ENCODE data around the gene HOXA5.
A peak's percentile ranks its signal among the peaks of the same experiment; 100 is the strongest.

Gene HOXA5

GRCh38 chr7:27148031-27148755 lies 4.7 kb upstream of the HOXA5 start:
- no peak for DNase-seq (ENCODE audit: low read depth)

DNA sequence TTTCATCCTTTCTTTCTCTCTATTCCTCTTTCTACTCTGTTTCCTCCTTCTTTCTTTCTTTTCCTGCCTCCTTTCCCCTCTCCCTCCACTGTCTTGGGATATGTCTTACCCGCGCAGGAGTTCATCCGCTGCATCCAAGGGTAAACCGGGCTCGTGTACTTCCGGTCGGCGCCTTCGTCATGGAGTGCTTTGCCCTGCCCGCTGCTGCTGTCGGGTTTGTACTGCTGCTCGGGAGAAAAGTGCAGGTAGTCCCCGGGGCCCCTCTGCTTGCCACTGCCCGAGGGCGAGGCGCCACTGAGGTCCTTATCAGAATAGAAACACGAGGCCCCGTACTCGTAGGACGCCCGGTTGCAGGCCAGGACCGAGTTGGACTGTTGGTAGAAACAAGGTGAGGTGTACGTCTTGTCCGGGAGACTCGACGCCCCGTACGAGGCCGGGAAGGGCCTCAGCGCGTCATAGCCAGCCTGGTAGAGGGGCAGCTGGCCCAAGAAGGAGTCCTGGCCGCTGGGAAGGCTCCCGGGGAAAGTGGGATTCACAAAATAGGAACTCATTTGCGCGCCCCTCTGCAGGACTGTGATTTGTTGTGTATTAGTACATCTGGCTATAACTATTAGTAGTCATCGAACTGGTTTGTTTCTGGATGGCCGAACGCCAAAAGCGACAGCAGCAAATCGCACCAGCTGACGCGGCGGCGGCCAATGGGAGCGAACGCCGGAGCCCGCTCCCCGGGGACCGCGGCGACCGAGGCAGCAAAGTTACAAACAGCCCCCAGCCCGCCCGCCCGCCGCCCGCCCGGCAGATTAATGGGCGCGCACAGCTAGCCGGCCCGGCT lies 3.9 kb upstream of the HOXA5 start, which contains the start of gene HOXA6:
Gene HOXA6, minus strand, starts transcription at position 576 of the 832 bp plus-strand sequence. Its CDS starts 25 bp downstream, at position 551.
- DNase-seq (ENCODE audit: low read depth): no peak

GRCh38 chr7:27146491-27147198 lies 3.2 kb upstream of the HOXA5 start:
- no peak for DNase-seq (ENCODE audit: low read depth)

DNA sequence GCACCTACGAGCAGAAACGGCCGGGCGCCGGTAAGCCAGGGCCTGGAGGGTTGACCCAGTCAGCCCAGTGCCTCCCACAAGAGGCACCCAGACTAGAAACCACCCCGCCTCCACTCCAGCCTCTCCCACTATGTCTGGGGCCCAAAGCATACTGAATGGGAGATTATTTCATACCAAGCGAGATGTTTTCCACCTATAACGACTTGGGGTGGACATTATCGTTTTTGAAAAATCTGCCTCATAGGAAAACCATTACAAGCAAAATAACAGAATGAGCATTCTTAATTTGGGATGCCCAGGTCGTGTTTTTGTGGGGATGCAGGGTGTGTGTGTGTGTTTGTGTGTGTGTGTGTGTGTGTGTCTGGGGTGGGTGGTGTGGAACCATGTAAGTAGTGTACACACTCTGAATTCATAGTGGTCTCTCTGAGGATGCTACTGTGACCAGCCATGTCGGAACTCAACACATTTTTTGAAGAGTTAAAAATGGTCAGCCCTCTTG lies 2.5 kb upstream of the HOXA5 start:
- no peak for DNase-seq (ENCODE audit: low read depth)

- no peak for DNase-seq (ENCODE audit: low read depth)
Observed at GRCh38 chr7:27145165-27145913, 1.9 kb upstream of the HOXA5 start.

- DNase-seq (ENCODE audit: low read depth): no peak
Observed at GRCh38 chr7:27144781-27145164, 1.3 kb upstream of the HOXA5 start.

DNA sequence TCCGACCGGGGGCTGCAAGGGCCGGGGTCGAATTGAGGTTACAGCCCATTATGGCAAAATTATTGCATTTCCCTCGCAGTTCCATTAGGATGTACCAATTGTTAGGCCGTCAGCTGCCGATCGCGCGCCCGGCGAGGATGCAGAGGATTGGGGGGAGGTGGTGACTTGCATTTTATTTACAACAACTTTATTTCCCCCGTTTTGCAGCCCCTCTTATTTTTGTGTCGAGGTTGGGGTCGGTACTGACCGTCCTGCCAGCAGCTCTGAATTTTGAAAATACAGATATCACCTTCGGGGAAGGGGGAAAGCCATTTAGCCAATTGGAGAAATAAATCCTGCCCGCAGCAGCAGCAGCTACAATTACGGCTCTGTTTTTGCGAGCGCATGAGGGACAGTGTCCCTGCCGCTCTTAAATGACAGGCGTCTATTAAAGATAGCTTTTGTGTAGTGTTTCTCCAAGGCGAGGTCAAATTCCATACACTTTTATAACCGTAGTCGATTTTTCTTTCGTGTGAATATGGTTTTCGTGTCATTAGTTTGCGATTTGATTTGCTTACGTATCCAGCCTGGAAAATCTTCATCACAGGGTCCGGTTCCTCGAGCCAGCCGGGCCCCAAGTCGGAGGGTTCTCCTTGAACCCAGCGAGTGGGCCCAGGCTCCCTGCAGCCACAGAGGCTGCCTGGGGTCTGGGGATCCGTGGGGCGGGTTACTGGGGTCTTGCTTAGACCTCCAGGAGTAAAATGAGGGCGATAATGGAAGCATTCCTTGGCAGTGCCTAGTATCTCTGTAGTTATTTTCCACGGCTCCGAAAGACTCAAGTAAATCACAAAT lies 684 bp upstream of the HOXA5 start:
- DNase-seq (ENCODE audit: low read depth): no peak

GRCh38 chr7:27142580-27143022 lies 880 bp downstream of the HOXA5 start:
- no peak for DNase-seq (ENCODE audit: low read depth)

GRCh38 chr7:27141923-27142579 lies 1.4 kb downstream of the HOXA5 start:
- DNase-seq (ENCODE audit: low read depth): no peak

- DNase-seq (ENCODE audit: low read depth): no peak
Observed at GRCh38 chr7:27141137-27141922, 2.2 kb downstream of the HOXA5 start.

GRCh38 chr7:27140126-27140857 lies 3.2 kb downstream of the HOXA5 start:
- no peak for DNase-seq (ENCODE audit: low read depth)

- no peak for DNase-seq (ENCODE audit: low read depth)
Observed at GRCh38 chr7:27139334-27140125, 4.0 kb downstream of the HOXA5 start.

DNA sequence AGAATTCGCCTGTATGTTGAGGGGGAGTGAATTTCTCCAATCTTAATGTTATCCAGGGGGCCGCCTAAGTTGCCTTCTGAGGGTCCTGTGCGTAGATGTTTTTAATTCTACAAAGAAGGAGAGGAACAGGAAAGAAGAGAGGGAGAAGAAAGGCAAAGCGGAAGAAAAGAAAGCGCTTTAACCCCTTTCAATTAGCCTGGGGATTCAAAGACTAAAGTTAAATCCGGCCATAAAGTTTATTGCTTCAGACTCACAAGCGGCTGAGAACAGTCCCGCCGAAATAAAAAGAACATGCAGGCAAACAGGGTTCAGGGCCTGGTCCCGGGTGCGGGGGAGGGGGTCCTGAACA lies 4.5 kb downstream of the HOXA5 start:
- no peak for DNase-seq (ENCODE audit: low read depth)

DNA sequence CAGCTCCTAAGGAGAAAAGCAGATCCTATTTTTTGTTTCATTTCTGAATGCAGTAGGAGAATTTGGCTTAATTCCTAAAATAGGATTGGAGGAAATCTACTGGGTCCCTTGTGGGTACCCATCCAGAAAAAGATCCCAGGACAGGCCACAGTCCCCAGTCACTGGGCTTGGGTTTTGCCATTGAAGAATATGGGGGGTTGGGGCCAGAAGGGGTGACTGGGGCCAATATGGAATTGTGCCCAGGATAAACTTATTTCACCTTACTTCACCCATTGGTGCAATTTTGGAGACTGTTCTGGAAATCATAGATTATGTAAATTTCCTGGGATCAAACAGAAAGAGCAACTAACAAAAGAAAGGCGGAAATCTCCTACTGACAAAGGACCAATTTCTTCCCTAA lies 5.0 kb downstream of the HOXA5 start:
- no peak for DNase-seq (ENCODE audit: low read depth)

- no peak for DNase-seq (ENCODE audit: low read depth)
Observed at GRCh38 chr7:27137640-27138315, 5.7 kb downstream of the HOXA5 start.

GRCh38 chr7:27134392-27134791 lies 9.1 kb downstream of the HOXA5 start:
- peak; percentile 89 for DNase-seq (ENCODE audit: low read depth)
